Panc1 (cell line): ENCODE results near the gene UGT1A5.

ENCODE experiments used
- TF ChIP-seq, protein P1 (sequence below), 2 experiments: IDR thresholded peaks; 2 replicates each; pipeline ENCODE4 v1.6.1; 2011 to 2012; ENCODE audit warnings: low read depth in 2 of 2, control low read depth in 1 of 2, low read length in 1 of 2, mild to moderate bottlenecking in 1 of 2, moderate library complexity in 1 of 2; ENCODE audit not compliant: insufficient read depth in 1 of 2
- TF ChIP-seq, protein P2 (sequence below): fragments of 450-650 bp; IDR thresholded peaks from 2 replicates; pipeline ENCODE4 v1.5.1; 2017; ENCODE audit warnings: mild to moderate bottlenecking

- TF ChIP-seq, protein P1, sequence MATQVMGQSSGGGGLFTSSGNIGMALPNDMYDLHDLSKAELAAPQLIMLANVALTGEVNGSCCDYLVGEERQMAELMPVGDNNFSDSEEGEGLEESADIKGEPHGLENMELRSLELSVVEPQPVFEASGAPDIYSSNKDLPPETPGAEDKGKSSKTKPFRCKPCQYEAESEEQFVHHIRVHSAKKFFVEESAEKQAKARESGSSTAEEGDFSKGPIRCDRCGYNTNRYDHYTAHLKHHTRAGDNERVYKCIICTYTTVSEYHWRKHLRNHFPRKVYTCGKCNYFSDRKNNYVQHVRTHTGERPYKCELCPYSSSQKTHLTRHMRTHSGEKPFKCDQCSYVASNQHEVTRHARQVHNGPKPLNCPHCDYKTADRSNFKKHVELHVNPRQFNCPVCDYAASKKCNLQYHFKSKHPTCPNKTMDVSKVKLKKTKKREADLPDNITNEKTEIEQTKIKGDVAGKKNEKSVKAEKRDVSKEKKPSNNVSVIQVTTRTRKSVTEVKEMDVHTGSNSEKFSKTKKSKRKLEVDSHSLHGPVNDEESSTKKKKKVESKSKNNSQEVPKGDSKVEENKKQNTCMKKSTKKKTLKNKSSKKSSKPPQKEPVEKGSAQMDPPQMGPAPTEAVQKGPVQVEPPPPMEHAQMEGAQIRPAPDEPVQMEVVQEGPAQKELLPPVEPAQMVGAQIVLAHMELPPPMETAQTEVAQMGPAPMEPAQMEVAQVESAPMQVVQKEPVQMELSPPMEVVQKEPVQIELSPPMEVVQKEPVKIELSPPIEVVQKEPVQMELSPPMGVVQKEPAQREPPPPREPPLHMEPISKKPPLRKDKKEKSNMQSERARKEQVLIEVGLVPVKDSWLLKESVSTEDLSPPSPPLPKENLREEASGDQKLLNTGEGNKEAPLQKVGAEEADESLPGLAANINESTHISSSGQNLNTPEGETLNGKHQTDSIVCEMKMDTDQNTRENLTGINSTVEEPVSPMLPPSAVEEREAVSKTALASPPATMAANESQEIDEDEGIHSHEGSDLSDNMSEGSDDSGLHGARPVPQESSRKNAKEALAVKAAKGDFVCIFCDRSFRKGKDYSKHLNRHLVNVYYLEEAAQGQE (IDR thresholded peaks at IDR 0.05; ENCODE audit: insufficient read depth in 1 of 2, low read depth in 2 of 2, low read length in 1 of 2): no peak
- TF ChIP-seq, protein P2, sequence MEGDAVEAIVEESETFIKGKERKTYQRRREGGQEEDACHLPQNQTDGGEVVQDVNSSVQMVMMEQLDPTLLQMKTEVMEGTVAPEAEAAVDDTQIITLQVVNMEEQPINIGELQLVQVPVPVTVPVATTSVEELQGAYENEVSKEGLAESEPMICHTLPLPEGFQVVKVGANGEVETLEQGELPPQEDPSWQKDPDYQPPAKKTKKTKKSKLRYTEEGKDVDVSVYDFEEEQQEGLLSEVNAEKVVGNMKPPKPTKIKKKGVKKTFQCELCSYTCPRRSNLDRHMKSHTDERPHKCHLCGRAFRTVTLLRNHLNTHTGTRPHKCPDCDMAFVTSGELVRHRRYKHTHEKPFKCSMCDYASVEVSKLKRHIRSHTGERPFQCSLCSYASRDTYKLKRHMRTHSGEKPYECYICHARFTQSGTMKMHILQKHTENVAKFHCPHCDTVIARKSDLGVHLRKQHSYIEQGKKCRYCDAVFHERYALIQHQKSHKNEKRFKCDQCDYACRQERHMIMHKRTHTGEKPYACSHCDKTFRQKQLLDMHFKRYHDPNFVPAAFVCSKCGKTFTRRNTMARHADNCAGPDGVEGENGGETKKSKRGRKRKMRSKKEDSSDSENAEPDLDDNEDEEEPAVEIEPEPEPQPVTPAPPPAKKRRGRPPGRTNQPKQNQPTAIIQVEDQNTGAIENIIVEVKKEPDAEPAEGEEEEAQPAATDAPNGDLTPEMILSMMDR: no peak
These were observed 3.8 kb upstream of the UGT1A5 start for GRCh38 chr2:233708942-233709341.
